GDM1 (cell line): ENCODE measurements around the gene MRGPRF.

Source experiments
- DNase-seq: peaks from one replicate; lab custom pipeline; 2025; lab: John Stamatoyannopoulos, UW

MRGPRF gene

GRCh38 chr11:69013009-69013951, at the start of gene MRGPRF:
MRGPRF (minus strand) TSS chr11:69013246; CDS start chr11:69009901, 3,345 bp downstream.
- DNase-seq: no peak

- no peak for DNase-seq
These were observed 49.3 kb upstream of the MRGPRF start for GRCh38 chr11:69062169-69062855.

GRCh38 chr11:69061713-69062053, 48.6 kb upstream of the MRGPRF start:
- DNase-seq: no peak

- DNase-seq: no peak
These were observed 48.0 kb upstream of the MRGPRF start for GRCh38 chr11:69060806-69061712.

GRCh38 chr11:69059985-69060384, 46.9 kb upstream of the MRGPRF start:
- no peak for DNase-seq

GRCh38 chr11:69059429-69059828, 46.4 kb upstream of the MRGPRF start:
- DNase-seq: no peak

GRCh38 chr11:69058511-69059270, 45.6 kb upstream of the MRGPRF start:
- DNase-seq: peak; percentile 25

- no peak for DNase-seq
These were observed 44.8 kb upstream of the MRGPRF start for GRCh38 chr11:69057801-69058200.

GRCh38 chr11:69057236-69057635, 44.2 kb upstream of the MRGPRF start:
- no peak for DNase-seq

GRCh38 chr11:69055598-69056516, 42.8 kb upstream of the MRGPRF start:
- DNase-seq: no peak

GRCh38 chr11:69055212-69055586, 42.2 kb upstream of the MRGPRF start:
- DNase-seq: no peak

GRCh38 chr11:69054397-69055211, 41.6 kb upstream of the MRGPRF start:
- DNase-seq: no peak

- DNase-seq: no peak
These were observed 40.7 kb upstream of the MRGPRF start for GRCh38 chr11:69053546-69054396.

GRCh38 chr11:69053169-69053477, 40.1 kb upstream of the MRGPRF start:
- no peak for DNase-seq

- no peak for DNase-seq
These were observed 39.5 kb upstream of the MRGPRF start for GRCh38 chr11:69052343-69053168.

- DNase-seq: no peak
These were observed 38.6 kb upstream of the MRGPRF start for GRCh38 chr11:69051381-69052342.
